Upper lobe of left lung (tissue), 6 donors: ENCODE results near the gene SCUBE1. TPM values are rescaled to one million over a fixed set of nuclear protein-coding genes. Genes with fewer than 3 reads are reported as not detected.

Experiments used
- ATAC-seq, 2 donors: fragments of 200-7000 bp; cut with Tn5 transposase; one replicate each; pipeline ENCODE4 v1.9.1; 2022; ENCODE audit warnings: mild to moderate bottlenecking in 2 of 2, moderate library complexity in 2 of 2; ENCODE audit not compliant: low FRiP score in 2 of 2
- DNase-seq, 2 donors: peaks; one replicate each; pipeline ENCODE4 v3.0.0-alpha.2; 2019 to 2020
- H3K27ac ChIP-seq, 4 donors: fragments of 200-600 bp; sonication (generic); one replicate each; pipeline ENCODE4 v1.5.1; 2016 to 2019
- H3K27me3 ChIP-seq, 4 donors: fragments of 200-600 bp; sonication (generic); one replicate each; pipeline ENCODE4 v1.5.1; 2017 to 2019
- H3K36me3 ChIP-seq, 4 donors: fragments of 200-600 bp; sonication (generic); one replicate each; pipeline ENCODE4 v1.5.1; 2016 to 2019
- H3K4me1 ChIP-seq, 4 donors: fragments of 200-600 bp; sonication (generic); one replicate each; pipeline ENCODE4 v1.5.1; 2018 to 2019
- H3K4me3 ChIP-seq, 4 donors: fragments of 200-600 bp; sonication (generic); one replicate each; pipeline ENCODE4 v1.5.1; 2017 to 2019; ENCODE audit warnings: mild to moderate bottlenecking in 2 of 4, moderate library complexity in 1 of 4
- H3K9me3 ChIP-seq, 4 donors: fragments of 200-600 bp; sonication (generic); one replicate each; pipeline ENCODE4 v1.5.1; 2018 to 2019
- EP300 ChIP-seq, 4 donors: sonication (generic); formaldehyde crosslinking; IDR thresholded peaks; one replicate each; pipeline ENCODE4 v1.5.1; 2017; ENCODE audit warnings: antibody characterized with exemption in 4 of 4, control low read depth in 2 of 4
- POLR2A ChIP-seq, 4 donors: fragments of 450-650 bp; IDR thresholded peaks; one replicate each; pipeline ENCODE4 v1.5.1; 2016 to 2017; ENCODE audit warnings: antibody characterized with exemption in 4 of 4, mild to moderate bottlenecking in 2 of 4
- POLR2AphosphoS5 ChIP-seq, 2 donors: sonication (generic); formaldehyde crosslinking; IDR thresholded peaks; one replicate each; pipeline ENCODE4 v1.5.1; 2017; ENCODE audit warnings: antibody characterized with exemption in 2 of 2
- WGBS, 2 donors: methylation state at CpG; one replicate each; pipeline ENCODE4 v1.1.5; 2017 to 2018; 5-methylcytosine and 5-hydroxymethylcytosine counted together
- total RNA-seq, 6 donors: library from RNA; depleted of rRNA in 4 of 6; stranded (reverse); fragments of >200 nt in 4 of 6; gene quantifications; one replicate each; pipeline versions ENCODE4 v1.1.0 to v1.2.1, GENCODE V29; 2016 to 2021
- TF ChIP-seq, protein P1 (sequence below), 6 experiments: fragments of 450-650 bp in 4 of 6; fragments of 200-600 bp in 2 of 6; sonication (generic) in 2 of 6; IDR thresholded peaks; one replicate each; pipeline ENCODE4 v1.5.1; 2016 to 2019; ENCODE audit warnings: antibody characterized with exemption in 6 of 6
- donor health status: DM: no; HTN: no; CAD: no; lungs with moderate emphysema.
- donor health status: DM: no; HTN: yes; CAD: no; lungs with severe emphysema.

Gene SCUBE1
- total RNA-seq, 6 donors from 2014 or later: 9.7 to 55.9 (median 20.8) TPM

- no peak overlapping the region for H3K4me3 ChIP-seq
- peaks cover 0 to 13% (median 0%) of the 10 kb centered on the region in 4 donors for H3K4me1 ChIP-seq
- no peaks in the 10 kb centered on the region for H3K27me3 ChIP-seq
- DNase-seq (peak in 1 of 2 donors; percentile 65), ATAC-seq (no peak)
- H3K36me3 ChIP-seq: peaks cover 10 to 62% (median 42%) of the 10 kb centered on the region in 4 donors
- H3K27ac ChIP-seq: no peak overlapping the region
- no peak for TF ChIP-seq POLR2AphosphoS5 (IDR thresholded peaks at IDR 0.05)
- no peak for TF ChIP-seq POLR2A (IDR thresholded peaks at IDR 0.05)
- no peak for TF ChIP-seq EP300 (IDR thresholded peaks at IDR 0.05)
- TF ChIP-seq, protein P1, sequence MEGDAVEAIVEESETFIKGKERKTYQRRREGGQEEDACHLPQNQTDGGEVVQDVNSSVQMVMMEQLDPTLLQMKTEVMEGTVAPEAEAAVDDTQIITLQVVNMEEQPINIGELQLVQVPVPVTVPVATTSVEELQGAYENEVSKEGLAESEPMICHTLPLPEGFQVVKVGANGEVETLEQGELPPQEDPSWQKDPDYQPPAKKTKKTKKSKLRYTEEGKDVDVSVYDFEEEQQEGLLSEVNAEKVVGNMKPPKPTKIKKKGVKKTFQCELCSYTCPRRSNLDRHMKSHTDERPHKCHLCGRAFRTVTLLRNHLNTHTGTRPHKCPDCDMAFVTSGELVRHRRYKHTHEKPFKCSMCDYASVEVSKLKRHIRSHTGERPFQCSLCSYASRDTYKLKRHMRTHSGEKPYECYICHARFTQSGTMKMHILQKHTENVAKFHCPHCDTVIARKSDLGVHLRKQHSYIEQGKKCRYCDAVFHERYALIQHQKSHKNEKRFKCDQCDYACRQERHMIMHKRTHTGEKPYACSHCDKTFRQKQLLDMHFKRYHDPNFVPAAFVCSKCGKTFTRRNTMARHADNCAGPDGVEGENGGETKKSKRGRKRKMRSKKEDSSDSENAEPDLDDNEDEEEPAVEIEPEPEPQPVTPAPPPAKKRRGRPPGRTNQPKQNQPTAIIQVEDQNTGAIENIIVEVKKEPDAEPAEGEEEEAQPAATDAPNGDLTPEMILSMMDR (IDR thresholded peaks at IDR 0.05): no peak
- no peaks in the 10 kb centered on the region for H3K9me3 ChIP-seq
- 52 to 79% methylated on average over 7 of the region's 7 CpGs for WGBS, 2 donors
Observed at GRCh38 chr22:43177479-43177878, 165.7 kb downstream of the SCUBE1 start.

DNA sequence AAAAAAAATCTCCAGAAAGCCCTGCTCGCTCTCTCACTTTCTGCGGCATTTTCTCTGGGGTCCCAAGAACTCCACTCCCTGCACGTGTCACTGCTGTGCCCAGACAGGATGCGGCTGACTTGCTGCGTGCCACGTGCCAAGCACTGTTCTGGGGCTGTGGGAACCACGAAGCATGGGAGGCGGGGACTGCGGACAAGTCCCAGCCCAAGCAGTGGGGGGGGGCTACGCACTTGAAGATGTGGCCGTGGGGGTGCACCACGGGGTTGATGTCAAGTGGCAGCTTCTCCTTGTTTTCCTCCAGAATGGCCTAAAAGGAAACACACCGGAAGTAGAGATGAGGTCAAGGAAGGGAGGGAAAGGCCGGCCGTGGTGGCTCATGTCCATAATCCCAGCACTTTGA is 167.1 kb downstream of the SCUBE1 start:
- no peak for TF ChIP-seq POLR2A (IDR thresholded peaks at IDR 0.05)
- TF ChIP-seq, protein P1 (IDR thresholded peaks at IDR 0.05): no peak
- no peak for TF ChIP-seq POLR2AphosphoS5 (IDR thresholded peaks at IDR 0.05)
- TF ChIP-seq EP300 (IDR thresholded peaks at IDR 0.05): no peak
- DNase-seq (no peak), ATAC-seq (no peak)
- H3K27me3 ChIP-seq: no peaks in the 10 kb centered on the region
- H3K27ac ChIP-seq: no peak overlapping the region
- peaks cover 0 to 2% (median 0%) of the 10 kb centered on the region in 4 donors for H3K4me1 ChIP-seq
- H3K4me3 ChIP-seq: no peak overlapping the region
- no peaks in the 10 kb centered on the region for H3K9me3 ChIP-seq
- peaks cover 10 to 72% (median 55%) of the 10 kb centered on the region in 4 donors for H3K36me3 ChIP-seq
- WGBS, 2 donors: 80 to 84% methylated on average over 15 of the region's 15 CpGs

GRCh38 chr22:43174941-43175531 is 168.1 kb downstream of the SCUBE1 start:
- TF ChIP-seq, protein P1 (IDR thresholded peaks at IDR 0.05): no peak
- TF ChIP-seq EP300 (IDR thresholded peaks at IDR 0.05): no peak
- no peak for TF ChIP-seq POLR2AphosphoS5 (IDR thresholded peaks at IDR 0.05)
- no peak for TF ChIP-seq POLR2A (IDR thresholded peaks at IDR 0.05)
- Histone ChIP-seq H3K4me1 (no peaks in the 10 kb centered on the region), H3K4me3 (no peak overlapping the region), H3K9me3 (no peaks in the 10 kb centered on the region), H3K36me3 (peaks cover 10 to 79% (median 56%) of the 10 kb centered on the region in 4 donors), H3K27me3 (no peaks in the 10 kb centered on the region), H3K27ac (no peak overlapping the region)
- ATAC-seq (no peak), DNase-seq (no peak)
- WGBS, 2 donors: 95 to 96% methylated on average over 6 to 9 of the region's 9 CpGs

- Histone ChIP-seq H3K36me3 (peaks cover 10 to 71% (median 54%) of the 10 kb centered on the region in 4 donors), H3K27ac (no peak overlapping the region), H3K4me1 (no peaks in the 10 kb centered on the region), H3K27me3 (no peaks in the 10 kb centered on the region), H3K9me3 (no peaks in the 10 kb centered on the region), H3K4me3 (no peak overlapping the region)
- TF ChIP-seq POLR2AphosphoS5 (IDR thresholded peaks at IDR 0.05): no peak
- TF ChIP-seq POLR2A (IDR thresholded peaks at IDR 0.05): no peak
- no peak for TF ChIP-seq EP300 (IDR thresholded peaks at IDR 0.05)
- TF ChIP-seq, protein P1 (IDR thresholded peaks at IDR 0.05): no peak
- WGBS, 2 donors: 95% methylated on average over 22 to 37 of the region's 39 CpGs
- DNase-seq (no peak), ATAC-seq (no peak)
Observed at GRCh38 chr22:43173976-43174720, 169.0 kb downstream of the SCUBE1 start.
